GDM1 (cell line): Measurements from ENCODE around the gene DIDO1.
A peak's percentile ranks its signal among the peaks of the same experiment; 100 is the strongest.

Experiments used
- DNase-seq: peaks from one replicate; lab custom pipeline; 2025; lab: John Stamatoyannopoulos, UW

The DIDO1 gene

DNA sequence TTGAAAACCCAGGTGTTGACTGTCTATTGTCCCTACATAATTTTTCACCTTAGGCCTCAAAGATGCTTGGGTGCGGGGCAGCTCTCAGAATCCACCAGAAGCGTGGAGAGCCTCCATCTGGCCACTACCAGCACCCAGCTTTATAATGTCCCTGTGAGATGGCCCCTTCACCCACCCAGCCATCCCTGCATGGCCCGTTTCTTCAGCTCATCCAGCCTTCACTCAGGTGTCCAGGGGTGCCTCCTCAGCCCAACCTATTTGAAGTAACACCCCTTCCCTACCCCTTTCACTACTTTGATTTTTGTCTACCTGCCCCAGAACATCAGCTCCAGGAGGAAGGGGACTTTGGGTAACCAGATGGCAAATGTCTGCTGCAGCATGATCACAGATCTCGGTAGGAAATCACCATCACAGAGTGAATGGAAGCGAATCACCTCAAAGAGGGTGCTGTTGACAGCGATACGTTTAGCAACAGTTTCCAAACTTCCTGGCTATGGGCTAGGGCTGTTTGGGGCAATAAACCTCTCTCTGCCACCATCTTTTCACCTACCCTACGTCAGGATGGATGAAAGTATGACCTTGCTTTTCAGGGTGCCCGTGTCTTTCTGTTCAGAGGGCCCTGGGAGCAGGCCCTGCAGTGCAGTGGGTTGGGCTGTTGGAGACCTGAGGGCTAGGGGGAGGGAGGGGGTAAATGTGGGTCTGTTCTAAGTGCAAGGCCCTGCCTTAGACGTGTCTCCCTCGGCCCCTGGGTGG lies 25.0 kb upstream of the DIDO1 start:
- DNase-seq = no peak

DNA sequence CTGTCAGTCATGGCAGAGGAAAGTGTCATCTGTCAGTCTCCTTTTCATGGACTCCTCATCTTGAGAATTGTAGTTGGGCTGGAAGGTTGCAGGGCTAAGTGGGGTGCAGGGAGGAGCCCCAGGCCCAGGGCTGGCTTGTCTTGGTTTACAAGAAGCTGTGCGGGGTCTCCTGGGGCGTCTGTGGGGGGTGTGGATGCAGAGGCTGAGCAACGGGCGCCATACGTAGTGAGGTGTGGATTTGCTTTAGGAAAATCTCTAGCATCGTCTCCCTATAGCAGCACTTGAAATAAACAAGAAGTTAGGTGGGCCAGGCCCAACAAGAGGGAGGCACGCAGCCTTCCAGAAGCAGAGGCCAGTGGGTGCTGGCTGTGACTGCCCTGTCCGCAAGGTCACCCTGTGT lies 24.4 kb upstream of the DIDO1 start:
- no peak for DNase-seq

- no peak for DNase-seq
These were observed 23.7 kb upstream of the DIDO1 start for GRCh38 chr20:62949962-62950361.

GRCh38 chr20:62949153-62949821 lies 23.0 kb upstream of the DIDO1 start:
- no peak for DNase-seq

DNA sequence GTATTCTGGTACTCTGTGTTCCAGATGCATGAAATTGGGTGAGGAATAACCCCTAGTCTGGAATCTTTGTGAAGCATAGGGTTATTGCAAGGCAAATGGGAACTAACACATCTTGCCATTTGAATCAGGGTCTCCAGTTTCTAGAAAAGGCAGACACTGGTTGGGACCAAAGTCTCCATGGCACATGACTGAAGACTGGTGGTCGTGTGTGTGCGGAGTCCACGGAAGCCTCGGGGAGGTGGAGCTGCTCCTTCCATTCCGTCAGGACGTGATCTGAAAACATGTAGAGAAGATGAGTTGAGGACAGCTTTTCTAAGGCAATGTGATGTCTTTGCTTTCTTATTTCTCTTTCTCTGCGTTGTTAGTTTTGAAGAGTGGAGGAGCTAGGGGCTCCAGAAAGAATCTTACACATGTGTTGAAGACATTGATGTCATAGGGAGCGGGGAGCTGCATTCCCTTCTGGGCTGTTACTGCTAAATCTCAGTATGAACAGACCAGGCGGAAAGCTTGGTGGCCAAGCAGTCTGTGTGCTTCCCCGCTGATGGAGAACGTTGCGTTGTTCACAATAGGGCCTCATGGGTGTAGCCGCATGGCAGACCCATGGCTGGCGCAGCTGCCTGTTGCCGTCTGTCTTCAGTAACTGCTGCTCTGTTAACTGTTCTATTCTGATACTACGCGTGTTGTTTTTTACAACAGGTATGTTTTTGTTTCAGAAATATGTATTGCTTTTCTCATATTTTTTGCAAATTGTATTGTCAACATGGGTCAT lies 21.4 kb upstream of the DIDO1 start:
- no peak for DNase-seq

DNA sequence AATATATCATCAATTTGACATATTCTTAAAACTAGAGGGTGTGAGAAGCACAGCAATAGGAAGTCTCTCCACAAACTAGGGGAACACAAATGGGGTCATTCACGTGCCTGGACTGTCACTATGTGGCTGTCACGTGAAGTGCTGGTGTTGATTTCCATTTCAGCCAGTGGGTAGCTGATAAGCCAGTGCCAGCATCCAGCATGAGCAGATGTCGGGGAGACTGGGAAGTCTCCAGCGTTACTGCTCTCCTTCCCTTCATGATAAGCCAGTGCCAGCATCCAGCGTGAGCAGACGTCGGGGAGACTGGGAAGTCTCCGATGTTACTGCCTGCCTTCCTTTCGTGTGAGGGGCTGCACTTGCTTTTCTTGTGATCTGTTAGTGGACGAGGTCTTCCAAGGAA lies 20.6 kb upstream of the DIDO1 start:
- no peak for DNase-seq

- no peak for DNase-seq
These were observed 19.6 kb upstream of the DIDO1 start for GRCh38 chr20:62945771-62946339.

- no peak for DNase-seq
These were observed 18.4 kb upstream of the DIDO1 start for GRCh38 chr20:62944746-62945145.

GRCh38 chr20:62944184-62944583 lies 17.9 kb upstream of the DIDO1 start:
- DNase-seq = no peak

DNA sequence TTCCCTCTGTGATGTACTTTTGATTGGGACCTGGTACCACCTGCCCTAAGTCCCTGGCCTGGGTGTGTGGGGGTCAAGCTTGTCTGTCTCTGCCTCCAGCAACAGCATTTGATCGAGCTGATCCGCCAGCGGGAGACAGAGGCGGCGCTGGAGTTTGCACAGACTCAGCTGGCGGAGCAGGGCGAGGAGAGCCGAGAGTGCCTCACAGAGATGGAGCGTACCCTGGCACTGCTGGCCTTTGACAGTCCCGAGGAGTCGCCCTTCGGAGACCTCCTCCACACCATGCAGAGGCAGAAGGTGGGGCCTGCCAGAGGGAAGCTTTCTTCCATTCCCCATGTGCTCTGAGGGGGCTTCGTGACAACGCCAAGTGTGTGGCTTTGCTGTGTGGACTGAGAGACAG lies 17.1 kb upstream of the DIDO1 start:
- no peak for DNase-seq

- no peak for DNase-seq
These were observed 16.2 kb upstream of the DIDO1 start for GRCh38 chr20:62942456-62942855.

GRCh38 chr20:62941792-62942191 lies 15.5 kb upstream of the DIDO1 start:
- no peak for DNase-seq

GRCh38 chr20:62940875-62941274 lies 14.6 kb upstream of the DIDO1 start:
- no peak for DNase-seq

DNA sequence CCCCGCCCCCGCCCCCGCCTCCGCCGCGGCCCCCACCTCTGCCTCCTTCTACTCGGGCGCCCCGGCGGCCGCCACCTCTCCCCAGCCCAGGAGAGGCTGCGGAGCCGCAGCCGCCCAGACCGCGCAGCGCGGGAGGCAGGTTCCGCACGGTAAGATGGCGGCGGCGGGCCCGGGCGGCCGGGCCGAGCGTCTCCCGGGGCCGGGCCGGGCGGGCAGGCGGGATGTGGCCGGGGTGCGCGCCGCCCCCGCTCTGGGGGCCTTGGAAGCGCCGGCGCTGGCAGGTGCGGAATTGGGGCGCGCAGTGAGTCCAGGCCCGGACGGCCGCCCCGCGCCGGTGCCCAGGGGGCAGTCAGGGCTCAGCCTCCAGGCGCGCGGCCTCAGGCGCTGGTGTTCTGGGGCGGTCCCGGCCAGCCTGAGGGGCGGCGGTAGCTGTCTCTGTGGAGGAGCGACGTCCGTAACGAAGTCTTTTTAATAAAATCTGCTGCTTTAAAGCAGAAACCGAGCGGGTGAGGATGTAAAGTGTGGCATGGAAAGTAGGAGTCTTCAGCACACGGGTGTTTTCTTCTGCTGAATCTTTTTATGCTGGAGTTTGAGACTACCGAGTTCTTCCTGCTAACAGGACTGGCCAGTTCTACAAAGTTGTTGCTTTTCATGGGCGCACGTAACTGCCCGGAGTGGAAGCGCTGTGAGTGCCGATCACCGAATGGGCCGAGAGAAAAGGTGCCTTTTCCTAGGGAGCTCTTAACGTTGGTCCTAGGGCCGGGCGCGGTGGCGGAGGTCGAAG lies 12.0 kb upstream of the DIDO1 start, which contains the start of gene GID8:
TSS of gene GID8 (plus strand) at position 43 of the 784 bp plus-strand sequence. CDS start 3,356 bp downstream, outside the sequence.
- no peak for DNase-seq

GRCh38 chr20:62937268-62938104 lies 11.2 kb upstream of the DIDO1 start:
- peak; percentile 93 for DNase-seq

- DNase-seq = no peak
These were observed 9.8 kb upstream of the DIDO1 start for GRCh38 chr20:62935968-62936585.

- DNase-seq = no peak
These were observed 9.1 kb upstream of the DIDO1 start for GRCh38 chr20:62935204-62935967.

DNA sequence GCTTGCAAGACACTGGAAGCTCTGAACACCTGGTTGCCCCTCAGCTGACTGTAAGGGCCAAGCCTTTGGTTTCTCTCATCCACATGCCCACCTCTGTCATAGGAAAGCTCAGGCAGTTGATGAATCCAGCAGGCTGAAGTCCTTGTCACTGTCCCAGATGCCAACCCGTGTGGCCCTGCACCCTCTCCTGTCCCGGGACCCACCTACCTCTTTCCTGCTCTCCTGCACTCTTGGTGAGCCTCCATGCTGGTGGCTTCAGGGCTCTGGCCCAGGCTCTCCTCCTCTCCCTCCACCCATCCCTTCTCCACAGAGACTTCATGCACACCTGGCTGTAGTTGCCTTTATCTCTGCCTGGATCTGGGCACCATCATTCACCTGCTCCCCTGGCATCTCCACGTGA lies 7.7 kb upstream of the DIDO1 start:
- no peak for DNase-seq

GRCh38 chr20:62931464-62931863 lies 5.2 kb upstream of the DIDO1 start:
- no peak for DNase-seq
